RWPE2 (cell line): Measurements from ENCODE around the gene VWA3B.

Source experiments
- ATAC-seq: fragments of 200-7000 bp; cut with Tn5 transposase; 3 replicates; pipeline ENCODE4 v1.9.1; 2021; ENCODE audit warnings: low read depth
- DNase-seq: peaks from one replicate; pipeline ENCODE4 v3.0.0-alpha.2; 2020; ENCODE audit warnings: low spot score
- H3K27ac ChIP-seq: fragments of 450-650 bp; 2 replicates; pipeline ENCODE4 v1.5.1; 2017; ENCODE audit warnings: mild to moderate bottlenecking; ENCODE audit not compliant: poor library complexity, severe bottlenecking
- H3K27me3 ChIP-seq: fragments of 250-450 bp; sonication (Bioruptor Pico); 2 replicates; pipeline ENCODE4 v1.5.1; 2021; ENCODE audit warnings: mild to moderate bottlenecking, moderate library complexity; ENCODE audit not compliant: insufficient read depth, poor library complexity, severe bottlenecking
- H3K36me3 ChIP-seq: fragments of 250-450 bp; sonication (Bioruptor Pico); 2 replicates; pipeline ENCODE4 v1.5.1; 2020; ENCODE audit warnings: low read depth, mild to moderate bottlenecking, moderate library complexity
- H3K4me1 ChIP-seq: fragments of 250-450 bp; sonication (Bioruptor Pico); 2 replicates; pipeline ENCODE4 v1.5.1; 2021; ENCODE audit warnings: mild to moderate bottlenecking, moderate library complexity; ENCODE audit not compliant: insufficient read depth, poor library complexity, severe bottlenecking
- H3K4me3 ChIP-seq: fragments of 250-450 bp; sonication (Bioruptor Pico); 2 replicates; pipeline ENCODE4 v1.5.1; 2021; ENCODE audit warnings: mild to moderate bottlenecking, moderate library complexity; ENCODE audit not compliant: severe bottlenecking
- H3K9me3 ChIP-seq: fragments of 250-450 bp; sonication (Bioruptor Pico); 2 replicates; pipeline ENCODE4 v1.5.1; 2021; ENCODE audit warnings: mild to moderate bottlenecking, moderate library complexity; ENCODE audit not compliant: severe bottlenecking
- TF ChIP-seq, protein P1 (sequence below): fragments of 450-650 bp; IDR thresholded peaks from one replicate; pipeline ENCODE4 v1.5.1; 2017; ENCODE audit warnings: mild to moderate bottlenecking, moderate library complexity; ENCODE audit not compliant: poor library complexity, severe bottlenecking

VWA3B gene

DNA sequence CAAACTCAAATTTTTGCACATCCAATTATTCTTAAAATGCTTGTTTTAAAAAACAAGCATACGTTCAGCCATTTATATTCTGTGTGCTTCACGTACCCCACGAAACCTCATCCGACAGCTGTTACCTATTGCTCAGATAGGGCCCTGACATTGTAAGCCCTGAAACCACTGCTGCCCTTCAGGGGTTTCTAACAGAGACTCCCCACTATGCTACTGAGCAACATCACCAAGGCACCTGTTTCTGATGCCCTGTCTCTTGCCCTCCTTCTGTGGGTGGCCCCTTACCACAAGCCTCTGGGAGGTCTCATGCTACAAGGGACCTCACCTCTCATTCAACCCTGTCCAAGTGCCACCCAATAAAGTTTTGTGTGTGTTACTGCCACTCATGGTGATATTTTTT is 240.8 kb downstream of the VWA3B start:
- Histone ChIP-seq H3K9me3 (no peaks in the 10 kb centered on the region), H3K4me1 (no peaks in the 10 kb centered on the region), H3K27me3 (no peaks in the 10 kb centered on the region), H3K4me3 (no peak overlapping the region), H3K36me3 (no peaks in the 10 kb centered on the region), H3K27ac (no peak overlapping the region)
- TF ChIP-seq, protein P1, sequence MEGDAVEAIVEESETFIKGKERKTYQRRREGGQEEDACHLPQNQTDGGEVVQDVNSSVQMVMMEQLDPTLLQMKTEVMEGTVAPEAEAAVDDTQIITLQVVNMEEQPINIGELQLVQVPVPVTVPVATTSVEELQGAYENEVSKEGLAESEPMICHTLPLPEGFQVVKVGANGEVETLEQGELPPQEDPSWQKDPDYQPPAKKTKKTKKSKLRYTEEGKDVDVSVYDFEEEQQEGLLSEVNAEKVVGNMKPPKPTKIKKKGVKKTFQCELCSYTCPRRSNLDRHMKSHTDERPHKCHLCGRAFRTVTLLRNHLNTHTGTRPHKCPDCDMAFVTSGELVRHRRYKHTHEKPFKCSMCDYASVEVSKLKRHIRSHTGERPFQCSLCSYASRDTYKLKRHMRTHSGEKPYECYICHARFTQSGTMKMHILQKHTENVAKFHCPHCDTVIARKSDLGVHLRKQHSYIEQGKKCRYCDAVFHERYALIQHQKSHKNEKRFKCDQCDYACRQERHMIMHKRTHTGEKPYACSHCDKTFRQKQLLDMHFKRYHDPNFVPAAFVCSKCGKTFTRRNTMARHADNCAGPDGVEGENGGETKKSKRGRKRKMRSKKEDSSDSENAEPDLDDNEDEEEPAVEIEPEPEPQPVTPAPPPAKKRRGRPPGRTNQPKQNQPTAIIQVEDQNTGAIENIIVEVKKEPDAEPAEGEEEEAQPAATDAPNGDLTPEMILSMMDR, result no peak
- no peak for DNase-seq
- no peak for ATAC-seq

DNA sequence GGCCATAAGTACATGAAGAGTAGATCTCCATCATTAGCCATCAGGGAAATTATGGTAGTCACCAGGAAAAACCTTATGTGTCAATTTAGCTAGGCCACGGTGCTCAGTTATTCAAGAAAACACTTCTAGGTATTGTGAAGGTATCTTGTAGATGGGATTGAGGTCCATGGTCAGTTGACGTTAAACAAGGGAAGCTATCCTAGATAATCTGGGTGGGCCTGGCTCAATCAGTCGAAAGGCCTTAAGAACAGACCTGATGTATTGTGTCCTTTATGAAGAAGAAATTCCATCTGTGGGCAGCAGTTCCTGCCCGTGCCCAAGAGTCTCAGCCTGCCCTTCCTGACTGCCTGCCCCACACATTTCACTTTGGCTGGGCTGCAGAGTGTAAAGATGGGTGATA is 242.6 kb downstream of the VWA3B start:
- H3K4me1 ChIP-seq, result no peaks in the 10 kb centered on the region
- ATAC-seq, result no peak

GRCh38 chr2:98332989-98333388 is 246.0 kb downstream of the VWA3B start:
- no peaks in the 10 kb centered on the region for H3K36me3 ChIP-seq
- H3K4me3 ChIP-seq, result no peak overlapping the region
- no peak overlapping the region for H3K27ac ChIP-seq
- no peaks in the 10 kb centered on the region for H3K9me3 ChIP-seq
- ATAC-seq (no peak), DNase-seq (no peak)
- TF ChIP-seq, protein P1, result no peak
- no peaks in the 10 kb centered on the region for H3K4me1 ChIP-seq
- H3K27me3 ChIP-seq, result no peaks in the 10 kb centered on the region

More for the DNA sequence above, 242.6 kb downstream of the VWA3B start:
- no peak for DNase-seq
- TF ChIP-seq, protein P1, result no peak
- Histone ChIP-seq H3K9me3 (no peaks in the 10 kb centered on the region), H3K27ac (no peak overlapping the region), H3K4me3 (no peak overlapping the region), H3K27me3 (no peaks in the 10 kb centered on the region), H3K36me3 (no peaks in the 10 kb centered on the region)

- Histone ChIP-seq H3K4me1 (no peaks in the 10 kb centered on the region), H3K27me3 (no peaks in the 10 kb centered on the region), H3K4me3 (no peak overlapping the region), H3K36me3 (no peaks in the 10 kb centered on the region), H3K9me3 (no peaks in the 10 kb centered on the region), H3K27ac (peak overlapping the region; percentile 47)
- TF ChIP-seq, protein P1, result no peak
- ATAC-seq (no peak), DNase-seq (no peak)
These were observed 247.0 kb downstream of the VWA3B start for GRCh38 chr2:98333922-98334321.

GRCh38 chr2:98334439-98335078 is 247.6 kb downstream of the VWA3B start:
- TF ChIP-seq, protein P1, result no peak
- no peak overlapping the region for H3K4me3 ChIP-seq
- no peaks in the 10 kb centered on the region for H3K36me3 ChIP-seq
- no peaks in the 10 kb centered on the region for H3K27me3 ChIP-seq
- H3K27ac ChIP-seq, result peak overlapping the region; percentile 47
- DNase-seq (no peak), ATAC-seq (peak; percentile 100)
- no peaks in the 10 kb centered on the region for H3K9me3 ChIP-seq
- no peaks in the 10 kb centered on the region for H3K4me1 ChIP-seq
